Measurements from ENCODE around the gene CXCL5.

Gene CXCL5

GRCh38 chr4:73998040-73999011 lies at the start of gene CXCL5:
TSS of gene CXCL5 (minus strand) at chr4:73998677. CDS start at chr4:73998581, 96 bp downstream.
- DNase-seq = no peak

- DNase-seq = no peak
Measured at GRCh38 chr4:74047152-74047551, 48.7 kb upstream of the CXCL5 start.

- no peak for DNase-seq
Measured at GRCh38 chr4:74045772-74046171, 47.3 kb upstream of the CXCL5 start.

GRCh38 chr4:74045247-74045646 lies 46.8 kb upstream of the CXCL5 start:
- DNase-seq = no peak

GRCh38 chr4:74044677-74045076 lies 46.2 kb upstream of the CXCL5 start:
- no peak for DNase-seq

GRCh38 chr4:74042681-74043080 lies 44.2 kb upstream of the CXCL5 start:
- DNase-seq = no peak

- DNase-seq = no peak
Measured at GRCh38 chr4:74041418-74041817, 42.9 kb upstream of the CXCL5 start.

GRCh38 chr4:74039315-74039763 lies 40.9 kb upstream of the CXCL5 start:
- no peak for DNase-seq

GRCh38 chr4:74038425-74039314 lies 40.2 kb upstream of the CXCL5 start, which contains the start of gene CXCL3:
TSS of gene CXCL3 (minus strand) at chr4:74038689. CDS start at chr4:74038611, 78 bp downstream.
- DNase-seq = no peak

DNA sequence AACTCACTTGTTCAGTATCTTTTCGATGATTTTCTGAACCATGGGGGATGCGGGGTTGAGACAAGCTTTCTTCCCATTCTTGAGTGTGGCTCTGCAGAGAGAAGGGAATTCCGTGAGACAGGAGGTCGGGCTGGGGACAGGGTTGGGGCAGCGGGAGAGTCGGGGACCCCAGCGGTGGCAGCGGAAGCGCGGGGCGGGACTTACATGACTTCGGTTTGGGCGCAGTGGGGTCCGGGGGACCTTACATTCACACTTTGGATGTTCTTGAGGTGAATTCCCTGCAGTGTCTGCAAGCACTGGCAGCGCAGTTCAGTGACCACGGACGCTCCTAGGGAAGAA lies 39.6 kb upstream of the CXCL5 start:
- no peak for DNase-seq

DNA sequence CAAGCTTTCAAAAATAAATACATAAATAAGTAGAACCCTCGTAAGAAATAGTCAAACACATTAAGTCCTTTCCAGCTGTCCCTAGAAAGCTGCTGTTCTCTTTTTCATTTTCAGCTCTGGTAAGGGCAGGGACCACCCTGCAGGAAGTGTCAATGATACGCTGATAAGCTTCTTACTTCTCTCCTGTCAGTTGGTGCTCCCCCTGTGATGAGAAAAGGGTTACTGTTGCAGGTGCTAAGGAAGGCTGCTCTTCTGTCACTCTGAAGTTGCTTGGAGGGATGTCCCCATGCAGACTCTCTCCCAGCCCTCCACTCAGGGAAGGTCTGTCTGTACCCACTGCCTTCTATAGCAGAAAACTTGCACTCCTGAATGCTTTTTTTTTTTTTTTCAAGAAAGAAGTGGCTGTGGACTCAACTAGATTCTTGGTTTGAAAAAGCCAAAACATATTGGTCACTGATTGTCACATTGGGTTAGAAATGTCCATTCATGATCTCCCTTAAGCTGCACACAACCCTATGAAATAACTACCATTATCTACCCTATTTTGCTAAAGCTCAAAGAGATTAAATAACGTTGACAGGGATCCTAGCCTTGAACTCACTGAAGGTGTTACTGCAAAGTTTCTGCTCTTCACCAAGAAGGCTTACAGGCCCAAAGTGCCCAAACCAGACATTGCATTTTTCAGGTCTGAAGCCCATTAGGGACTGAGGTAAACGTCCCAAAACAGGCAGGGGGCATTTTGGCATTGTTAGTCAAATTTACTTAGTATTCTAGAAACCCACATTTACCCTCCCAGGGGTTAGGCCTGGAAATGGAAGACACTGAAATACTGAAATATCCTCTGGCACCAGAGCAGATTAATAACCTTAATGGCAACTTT lies 38.8 kb upstream of the CXCL5 start:
- no peak for DNase-seq

GRCh38 chr4:74033739-74034138 lies 35.3 kb upstream of the CXCL5 start:
- no peak for DNase-seq

DNA sequence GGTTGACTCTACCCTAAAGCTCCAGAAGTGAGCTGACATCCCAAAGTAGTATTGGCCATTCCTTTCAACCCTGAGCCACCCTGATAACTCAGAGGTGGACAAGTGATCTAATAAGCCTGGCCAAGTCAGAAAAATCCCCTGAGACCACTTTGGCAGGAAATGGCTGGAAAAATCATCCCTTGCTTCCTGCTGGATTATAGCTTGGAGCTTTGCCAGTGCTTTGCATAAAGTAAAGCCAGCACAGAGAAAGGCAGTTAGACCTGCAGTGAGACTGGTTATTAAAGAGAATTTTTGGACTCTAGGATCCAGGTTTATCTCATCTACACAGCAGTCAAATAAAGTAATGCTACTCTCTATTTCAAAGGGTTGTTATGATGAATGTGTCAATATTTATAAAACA lies 33.6 kb upstream of the CXCL5 start:
- DNase-seq = no peak

- DNase-seq = no peak
Measured at GRCh38 chr4:74031576-74031975, 33.1 kb upstream of the CXCL5 start.

- no peak for DNase-seq
Measured at GRCh38 chr4:74030285-74030684, 31.8 kb upstream of the CXCL5 start.

- no peak for DNase-seq
Measured at GRCh38 chr4:74028504-74028903, 30.0 kb upstream of the CXCL5 start.

- no peak for DNase-seq
Measured at GRCh38 chr4:74023709-74024108, 25.2 kb upstream of the CXCL5 start.

GRCh38 chr4:74021601-74022000 lies 23.1 kb upstream of the CXCL5 start:
- no peak for DNase-seq

DNA sequence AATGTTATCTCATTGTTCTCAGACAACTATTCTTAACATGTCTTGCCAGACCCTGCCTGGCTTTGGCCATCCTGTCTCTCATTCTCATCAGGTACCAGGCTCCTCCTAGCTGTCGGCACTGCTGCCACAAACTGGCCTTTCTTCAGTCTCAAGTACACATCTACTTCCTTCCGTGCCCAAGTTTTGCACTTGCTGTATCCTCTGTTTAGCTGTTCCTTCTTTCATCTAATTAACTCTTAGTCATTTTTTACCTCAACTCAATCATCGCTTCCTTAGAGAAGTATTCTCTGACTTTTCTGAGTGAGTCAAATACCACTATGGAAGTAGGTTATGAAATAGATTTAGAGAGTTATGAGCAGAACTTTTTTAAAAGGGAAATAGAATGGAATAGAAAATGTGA lies 20.3 kb upstream of the CXCL5 start:
- DNase-seq = no peak

- no peak for DNase-seq
Measured at GRCh38 chr4:74018116-74018515, 19.6 kb upstream of the CXCL5 start.

DNA sequence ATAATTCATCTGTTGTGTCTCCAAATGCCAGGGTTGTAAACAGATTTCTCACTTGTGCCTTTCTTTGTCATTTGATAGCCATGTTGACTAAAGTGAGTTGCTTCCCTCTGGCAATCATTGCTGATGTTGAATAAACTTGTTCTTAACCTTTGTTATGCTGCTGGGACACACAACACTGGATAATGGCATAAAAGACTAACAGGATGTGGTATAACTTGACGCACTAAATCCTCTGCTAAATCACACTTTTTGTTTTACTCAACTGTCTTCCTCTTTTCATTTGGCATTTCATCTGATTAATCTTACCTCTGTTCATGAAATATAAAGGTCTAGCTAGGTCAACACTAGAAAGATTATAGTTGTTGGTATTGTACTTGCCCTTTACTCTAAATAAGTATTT lies 17.6 kb upstream of the CXCL5 start:
- no peak for DNase-seq

GRCh38 chr4:74015126-74015780 lies 16.8 kb upstream of the CXCL5 start:
- no peak for DNase-seq

All from stimulated activated CD4-positive, alpha-beta T cell treated with anti-CD3 and anti-CD28 coated beads, Interleukin-4, amount 100 ng/mL, for 24 hours (primary cell).